ENCODE results near the gene UQCC2.

DNA sequence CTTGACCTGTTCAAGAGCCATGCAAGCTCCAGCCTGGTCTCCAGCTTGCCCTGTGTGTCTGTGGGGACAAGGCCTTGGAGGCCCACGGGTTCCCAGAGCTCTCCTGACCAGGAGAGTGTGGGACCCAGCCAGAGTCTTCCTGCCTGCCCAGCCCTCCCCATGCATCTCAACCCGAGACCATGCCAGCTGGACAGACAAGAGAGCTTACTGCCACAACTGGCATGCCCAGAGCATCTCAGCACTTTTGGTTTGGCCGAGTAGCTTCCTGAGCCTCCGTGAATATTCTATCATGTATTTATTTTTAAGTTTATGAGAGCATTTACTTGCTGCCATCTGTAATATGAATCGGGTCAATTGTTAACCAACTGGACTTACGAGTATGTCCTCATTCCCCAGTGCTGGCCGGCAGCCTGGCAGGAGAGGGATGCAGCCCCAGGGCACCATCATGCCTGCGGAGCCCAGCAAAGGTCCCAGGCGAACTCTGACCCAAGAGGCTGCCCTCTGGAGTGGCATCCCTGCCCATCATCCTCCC lies 20.3 kb upstream of the UQCC2 start:
- TF ChIP-seq CTCF (IDR thresholded peaks at IDR 0.05) (no peak), POLR2A (IDR thresholded peaks at IDR 0.05) (no peak)

Data from suprapubic skin (tissue), 3 donors.